DMS79 (cell line): ENCODE results near the gene PSKH1.

Experiments used
- DNase-seq: peaks from one replicate; lab custom pipeline; 2025; lab: John Stamatoyannopoulos, UW

PSKH1 gene

DNA sequence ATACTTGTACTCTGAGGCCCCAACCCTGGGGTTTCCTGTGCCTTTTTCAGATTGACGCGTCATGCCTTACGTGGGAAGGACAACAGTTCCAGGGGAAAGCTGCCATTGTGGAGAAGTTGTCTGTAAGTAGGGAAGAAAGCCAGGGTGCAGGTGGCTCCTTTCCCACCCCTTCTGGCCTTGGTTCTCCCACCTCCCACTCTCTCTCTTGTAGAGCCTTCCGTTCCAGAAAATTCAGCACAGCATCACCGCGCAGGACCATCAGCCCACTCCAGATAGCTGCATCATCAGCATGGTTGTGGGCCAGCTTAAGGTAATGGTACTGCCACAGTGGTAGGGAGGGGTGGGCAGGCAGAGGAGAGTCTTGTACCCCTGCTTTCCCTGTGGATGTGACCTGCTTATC is 24.8 kb upstream of the PSKH1 start:
- DNase-seq = no peak

DNA sequence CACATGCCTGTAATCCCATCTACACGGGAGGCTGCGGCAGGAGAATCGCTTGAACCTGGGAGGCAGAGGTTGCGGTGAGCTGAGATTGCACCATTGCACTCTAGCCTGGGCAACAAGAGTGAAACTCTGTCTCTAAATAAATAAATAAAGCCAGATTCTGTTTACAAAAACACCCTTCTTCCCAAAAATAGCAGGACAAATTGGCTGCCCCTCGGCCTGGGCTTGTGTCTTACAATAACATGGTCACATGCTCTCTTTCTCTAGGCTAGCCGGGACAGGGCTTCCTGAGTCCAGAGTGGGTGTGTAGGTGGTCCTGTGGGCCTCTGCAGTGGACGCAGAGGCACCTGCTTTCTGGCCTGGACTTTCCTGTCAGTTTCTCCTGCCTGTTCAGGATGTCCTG is 23.4 kb upstream of the PSKH1 start:
- DNase-seq = no peak

DNA sequence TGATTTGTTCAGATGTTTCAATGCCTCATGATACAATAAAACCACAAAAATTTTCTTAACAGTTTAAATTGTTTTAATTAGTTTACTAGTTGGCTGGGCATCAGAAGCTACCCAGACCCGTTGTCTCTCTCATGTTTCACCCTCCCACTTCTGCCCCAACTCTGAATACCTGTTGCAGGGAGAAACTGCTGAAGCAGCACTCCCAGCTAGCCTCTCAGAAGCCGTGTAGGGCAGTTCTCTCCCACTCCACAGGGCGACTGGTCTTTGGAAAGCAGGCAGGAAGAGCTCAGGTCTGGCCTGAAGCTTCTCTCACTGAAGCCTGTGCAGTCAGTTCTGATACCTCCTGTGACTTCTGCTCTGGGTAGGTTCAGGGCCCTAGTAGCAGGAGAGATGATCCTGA is 21.8 kb upstream of the PSKH1 start:
- no peak for DNase-seq

DNA sequence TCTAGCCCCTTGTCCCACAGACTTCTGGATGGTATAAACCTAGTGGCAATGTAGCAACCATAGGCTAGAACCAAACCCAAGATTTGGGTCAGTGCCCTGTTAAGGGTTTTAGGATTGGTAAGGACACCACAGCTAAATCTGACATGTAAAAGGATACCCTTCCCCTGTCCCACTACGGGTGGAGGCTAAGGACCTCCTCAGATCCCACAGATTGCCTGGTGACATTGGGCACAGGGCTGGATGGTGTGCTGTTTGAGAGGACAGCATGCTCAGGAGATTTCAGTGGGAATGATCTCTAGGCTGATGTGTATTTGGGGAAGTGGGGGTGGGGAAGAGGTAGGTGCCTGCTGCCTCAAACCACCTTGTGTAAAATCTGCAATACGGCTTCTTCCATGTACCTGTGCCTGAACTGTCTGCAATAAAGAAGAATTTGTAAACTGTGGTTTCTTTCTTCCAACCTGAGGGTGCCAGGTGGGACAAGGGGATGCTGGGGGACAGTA is 20.9 kb upstream of the PSKH1 start:
- no peak for DNase-seq

DNA sequence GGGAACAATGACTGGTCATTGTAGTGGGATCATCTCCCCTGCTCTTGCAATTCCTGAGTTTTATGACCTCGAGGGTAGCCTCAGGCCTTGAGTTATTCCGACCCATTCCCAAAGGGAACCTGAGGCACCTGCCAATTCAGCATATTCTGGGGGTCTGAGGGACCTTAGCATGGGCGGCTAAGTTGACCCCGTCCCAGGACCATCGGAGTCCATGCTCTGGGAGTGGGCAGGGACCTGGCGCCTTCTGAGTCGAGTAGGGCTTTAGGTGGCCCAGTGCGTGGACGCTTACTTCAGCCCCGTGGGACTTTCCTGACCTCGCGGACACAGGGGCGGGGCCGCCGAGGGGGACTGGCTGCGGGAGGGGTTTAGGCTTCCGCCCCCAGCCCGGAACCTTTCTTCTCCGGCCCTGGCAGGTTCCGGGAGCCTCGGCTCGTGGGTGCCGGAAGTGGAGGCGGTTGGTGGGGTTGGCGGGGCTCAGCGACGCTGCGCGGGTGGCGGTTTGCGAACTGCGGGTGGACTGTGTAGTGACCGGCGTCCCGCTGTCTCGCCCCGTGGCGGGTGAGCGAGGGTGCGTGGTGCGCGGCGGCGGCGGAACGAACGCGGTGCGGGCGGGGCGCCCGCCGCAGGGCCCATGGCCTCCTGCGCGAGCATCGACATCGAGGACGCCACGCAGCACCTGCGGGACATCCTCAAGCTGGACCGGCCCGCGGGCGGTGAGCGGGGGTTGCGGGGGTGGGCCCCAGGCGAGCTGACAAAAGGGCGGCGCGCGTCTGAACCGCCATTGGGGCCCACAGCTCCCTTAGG is 20.2 kb upstream of the PSKH1 start, which contains the start of gene EDC4:
Gene EDC4 (plus strand): TSS at position 422 of the 804 bp plus-strand sequence. CDS start 210 bp downstream, at position 632.
- peak; percentile 13 for DNase-seq

DNA sequence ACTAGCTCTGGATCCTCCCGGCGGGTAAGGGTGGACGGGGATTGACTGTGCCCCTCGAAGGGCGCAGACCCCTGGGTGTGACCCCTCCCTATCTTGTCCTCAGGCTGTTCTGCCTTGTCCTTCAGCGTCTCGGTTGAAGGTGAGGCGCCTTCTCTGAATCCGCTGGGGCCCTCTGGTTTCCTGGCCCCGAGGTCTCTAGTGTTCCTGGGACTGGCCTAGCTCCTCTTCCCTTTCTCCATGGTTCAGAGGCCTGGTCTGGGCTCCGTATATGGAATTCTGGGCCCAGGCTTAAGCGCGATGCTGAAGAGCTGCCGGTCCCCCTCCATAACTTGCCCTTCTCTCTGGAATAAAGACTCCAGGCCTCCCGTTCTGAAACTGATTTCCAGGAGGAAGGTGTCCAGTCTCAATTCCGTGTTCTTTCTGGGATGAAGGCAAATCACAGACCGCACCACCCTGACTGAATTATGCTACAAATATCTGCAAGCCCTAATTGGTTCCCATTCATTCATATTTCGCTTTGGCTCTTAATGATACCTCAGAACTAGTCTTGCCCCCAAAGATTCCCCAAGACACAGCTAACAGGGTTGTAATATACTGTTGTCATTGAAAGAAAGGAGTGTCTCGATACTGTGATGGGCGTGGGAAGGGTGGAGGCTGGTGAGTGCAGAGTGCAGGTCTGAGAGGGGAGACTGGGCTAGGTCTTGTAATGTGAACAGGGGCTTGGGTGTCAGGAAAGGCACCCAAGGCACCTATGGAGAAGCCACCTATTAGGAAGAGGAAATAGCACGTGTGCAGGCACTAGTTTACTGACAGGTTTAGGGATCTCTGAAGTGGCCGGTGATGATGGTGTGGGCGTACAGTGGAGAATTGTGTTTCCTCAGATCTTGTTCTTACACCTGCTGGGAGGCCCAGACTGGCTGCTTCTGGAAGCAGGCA is 19.4 kb upstream of the PSKH1 start:
- DNase-seq = no peak

DNA sequence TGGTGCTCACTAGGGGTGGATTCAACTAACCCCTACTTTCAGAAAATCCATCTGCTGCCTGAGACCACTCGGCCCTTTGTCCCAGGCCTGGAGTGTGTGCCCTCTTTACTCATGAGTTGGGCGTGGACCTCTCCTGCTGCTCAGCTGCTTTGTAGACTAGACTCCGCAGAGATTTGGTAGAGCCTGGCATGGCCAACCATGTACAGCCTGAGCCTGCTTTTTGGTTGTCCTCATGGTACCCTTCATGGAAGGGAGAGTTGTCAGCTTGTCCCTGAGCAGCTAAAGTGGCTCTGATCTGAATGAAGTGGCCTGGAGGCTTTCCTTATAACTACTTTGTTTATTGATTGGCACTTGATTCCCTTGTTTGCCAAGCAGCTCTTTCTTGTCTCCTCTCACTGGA is 18.7 kb upstream of the PSKH1 start:
- DNase-seq = no peak

DNA sequence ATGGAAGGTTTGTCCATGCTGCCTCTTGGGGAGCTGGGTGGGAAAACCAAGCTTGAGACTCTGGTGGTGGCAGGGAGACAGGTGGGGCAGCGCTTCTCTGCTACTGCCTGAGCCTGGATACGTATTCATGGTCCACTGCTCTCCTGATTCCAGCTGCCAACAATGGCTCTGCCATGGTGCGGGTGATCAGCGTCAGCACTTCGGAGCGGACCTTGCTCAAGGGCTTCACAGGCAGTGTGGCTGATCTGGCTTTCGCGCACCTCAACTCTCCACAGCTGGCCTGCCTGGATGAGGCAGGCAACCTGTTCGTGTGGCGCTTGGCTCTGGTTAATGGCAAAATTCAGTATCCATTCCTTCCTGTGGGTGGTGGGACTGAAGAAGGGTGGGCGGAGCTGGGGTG is 16.0 kb upstream of the PSKH1 start:
- DNase-seq = no peak

DNA sequence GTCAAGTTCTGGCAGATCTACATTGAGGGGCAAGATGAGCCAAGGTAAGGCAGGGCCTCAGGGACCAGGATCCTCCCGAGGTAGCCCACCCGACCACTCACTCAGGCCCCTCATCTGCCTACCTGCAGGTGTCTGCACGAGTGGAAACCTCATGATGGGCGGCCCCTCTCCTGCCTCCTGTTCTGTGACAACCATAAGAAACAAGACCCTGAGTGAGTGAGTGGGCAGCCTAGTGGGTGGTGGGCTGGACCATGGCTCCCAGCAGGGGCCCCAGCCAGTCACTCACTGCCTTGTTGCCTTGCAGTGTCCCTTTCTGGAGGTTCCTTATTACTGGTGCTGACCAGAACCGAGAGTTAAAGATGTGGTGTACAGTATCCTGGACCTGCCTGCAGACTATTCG is 14.8 kb upstream of the PSKH1 start:
- no peak for DNase-seq

DNA sequence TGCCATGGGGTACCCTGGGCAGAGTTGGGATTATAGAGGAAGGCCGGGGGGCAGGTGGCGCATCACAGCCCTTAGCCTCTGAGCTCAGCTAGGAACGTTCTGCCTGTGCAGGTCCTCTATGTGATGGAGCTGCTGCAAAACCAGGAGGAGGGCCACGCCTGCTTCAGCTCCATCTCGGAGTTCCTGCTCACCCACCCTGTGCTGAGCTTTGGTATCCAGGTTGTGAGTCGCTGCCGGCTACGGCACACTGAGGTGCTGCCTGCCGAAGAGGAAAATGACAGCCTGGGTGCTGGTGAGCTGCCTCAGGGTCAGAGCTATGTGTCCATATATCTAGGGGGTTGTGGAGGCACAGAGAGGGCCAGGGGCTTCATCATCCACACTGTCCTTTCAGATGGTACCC is 14.2 kb upstream of the PSKH1 start:
- DNase-seq = no peak

DNA sequence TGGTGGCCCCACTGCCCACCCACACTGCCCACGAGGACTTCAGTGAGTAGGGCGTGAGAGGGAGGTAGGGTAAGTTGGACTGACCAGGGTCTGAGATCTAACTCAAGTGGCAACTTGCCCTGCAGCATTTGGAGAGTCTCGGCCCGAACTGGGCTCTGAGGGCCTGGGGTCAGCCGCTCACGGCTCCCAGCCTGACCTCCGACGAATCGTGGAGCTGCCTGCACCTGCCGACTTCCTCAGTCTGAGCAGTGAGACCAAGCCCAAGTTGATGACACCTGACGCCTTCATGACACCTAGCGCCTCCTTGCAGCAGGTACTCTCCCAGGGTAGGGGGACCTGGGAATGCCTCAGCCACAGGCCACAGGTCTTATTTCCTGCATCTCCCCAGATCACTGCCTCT is 13.6 kb upstream of the PSKH1 start:
- DNase-seq = no peak

DNA sequence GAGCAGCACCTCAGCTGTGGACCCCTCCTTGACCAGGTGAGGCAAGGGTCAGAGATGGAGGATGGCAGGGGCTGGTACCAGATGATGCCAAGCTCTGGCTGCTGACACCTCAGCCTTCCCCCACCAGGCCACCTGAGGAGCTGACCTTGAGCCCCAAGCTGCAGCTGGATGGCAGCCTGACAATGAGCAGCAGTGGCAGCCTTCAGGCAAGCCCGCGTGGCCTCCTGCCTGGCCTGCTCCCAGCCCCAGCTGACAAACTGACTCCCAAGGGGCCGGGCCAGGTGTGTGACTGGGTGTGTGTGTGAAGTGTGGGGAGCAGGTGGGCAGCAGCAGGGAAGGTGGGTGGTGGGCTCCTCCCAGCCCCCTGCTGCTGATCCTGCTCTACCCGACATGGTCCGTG is 13.1 kb upstream of the PSKH1 start:
- DNase-seq = no peak

DNA sequence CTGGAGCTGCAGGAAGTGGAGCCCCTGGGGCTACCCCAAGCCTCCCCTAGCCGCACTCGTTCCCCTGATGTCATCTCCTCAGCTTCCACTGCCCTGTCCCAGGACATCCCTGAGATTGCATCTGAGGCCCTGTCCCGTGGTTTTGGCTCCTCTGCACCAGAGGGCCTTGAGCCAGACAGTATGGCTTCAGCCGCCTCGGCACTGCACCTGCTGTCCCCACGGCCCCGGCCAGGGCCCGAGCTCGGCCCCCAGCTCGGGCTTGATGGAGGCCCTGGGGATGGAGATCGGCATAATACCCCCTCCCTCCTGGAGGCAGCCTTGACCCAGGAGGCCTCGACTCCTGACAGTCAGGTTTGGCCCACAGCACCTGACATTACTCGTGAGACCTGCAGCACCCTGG is 12.5 kb upstream of the PSKH1 start:
- no peak for DNase-seq

DNA sequence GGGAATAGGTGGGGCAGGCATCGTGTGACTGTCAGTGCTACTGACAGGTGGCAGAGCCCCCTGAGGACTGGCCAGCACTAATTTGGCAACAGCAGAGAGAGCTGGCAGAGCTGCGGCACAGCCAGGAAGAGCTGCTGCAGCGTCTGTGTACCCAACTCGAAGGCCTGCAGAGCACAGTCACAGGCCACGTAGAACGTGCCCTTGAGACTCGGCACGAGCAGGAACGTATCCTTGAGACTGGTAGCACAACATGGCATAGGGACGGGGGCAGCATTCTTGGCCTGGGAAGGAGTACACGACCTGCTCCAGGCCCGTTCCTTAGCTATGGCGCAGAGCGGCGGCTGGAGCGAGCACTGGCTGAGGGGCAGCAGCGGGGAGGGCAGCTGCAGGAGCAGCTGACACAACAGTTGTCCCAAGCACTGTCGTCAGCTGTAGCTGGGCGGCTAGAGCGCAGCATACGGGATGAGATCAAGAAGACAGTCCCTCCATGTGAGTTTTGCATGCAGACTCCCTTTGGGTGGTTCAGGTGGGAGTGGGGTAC is 11.4 kb upstream of the PSKH1 start:
- no peak for DNase-seq

DNA sequence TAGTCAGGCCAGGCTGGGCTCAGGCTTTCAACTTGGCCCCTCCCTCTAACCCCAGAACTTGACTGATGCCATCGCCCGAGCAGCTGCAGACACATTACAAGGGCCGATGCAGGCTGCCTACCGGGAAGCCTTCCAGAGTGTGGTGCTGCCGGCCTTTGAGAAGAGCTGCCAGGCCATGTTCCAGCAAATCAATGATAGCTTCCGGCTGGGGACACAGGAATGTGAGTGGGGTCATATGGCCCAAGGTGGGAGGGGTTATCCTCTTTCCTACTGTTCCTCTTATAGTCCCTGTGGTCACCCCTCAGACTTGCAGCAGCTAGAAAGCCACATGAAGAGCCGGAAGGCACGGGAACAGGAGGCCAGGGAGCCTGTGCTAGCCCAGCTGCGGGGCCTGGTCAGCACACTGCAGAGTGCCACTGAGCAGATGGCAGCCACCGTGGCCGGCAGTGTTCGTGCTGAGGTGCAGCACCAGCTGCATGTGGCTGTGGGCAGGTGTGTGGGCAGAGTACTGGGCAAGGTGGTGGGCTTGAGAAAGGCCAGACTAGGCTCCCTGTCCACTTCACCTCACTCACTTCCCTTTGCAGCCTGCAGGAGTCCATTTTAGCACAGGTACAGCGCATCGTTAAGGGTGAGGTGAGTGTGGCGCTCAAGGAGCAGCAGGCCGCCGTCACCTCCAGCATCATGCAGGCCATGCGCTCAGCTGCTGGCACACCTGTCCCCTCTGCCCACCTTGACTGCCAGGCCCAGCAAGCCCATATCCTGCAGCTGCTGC is 10.5 kb upstream of the PSKH1 start:
- no peak for DNase-seq

DNA sequence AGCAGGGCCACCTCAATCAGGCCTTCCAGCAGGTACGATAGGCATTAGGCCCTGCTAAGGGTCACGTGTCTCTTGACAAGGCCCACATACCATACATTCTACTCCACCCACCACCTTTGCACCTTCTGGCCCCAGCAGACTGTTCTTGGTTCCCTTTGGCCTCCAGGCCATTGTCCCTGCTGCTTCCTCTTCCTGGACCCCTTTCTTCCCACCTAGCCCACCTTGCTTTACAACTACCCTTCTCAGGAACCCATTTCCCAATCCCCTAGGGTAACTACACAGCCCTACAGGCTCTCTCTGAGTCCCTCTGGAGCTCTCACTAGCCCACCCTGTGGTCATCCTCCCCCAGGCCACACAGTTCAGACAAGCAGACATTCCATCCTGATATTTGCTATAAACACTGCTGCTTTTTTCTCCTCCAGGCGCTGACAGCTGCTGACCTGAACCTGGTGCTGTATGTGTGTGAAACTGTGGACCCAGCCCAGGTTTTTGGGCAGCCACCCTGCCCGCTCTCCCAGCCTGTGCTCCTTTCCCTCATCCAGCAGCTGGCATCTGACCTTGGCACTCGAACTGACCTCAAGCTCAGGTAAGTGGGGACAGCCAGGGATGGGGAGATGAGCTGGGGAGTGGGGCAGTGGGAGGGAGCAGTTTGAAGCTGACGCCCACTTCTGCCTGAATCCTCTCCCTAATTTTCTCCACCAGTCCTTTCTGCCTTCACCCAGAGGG is 9.7 kb upstream of the PSKH1 start:
- DNase-seq = no peak

DNA sequence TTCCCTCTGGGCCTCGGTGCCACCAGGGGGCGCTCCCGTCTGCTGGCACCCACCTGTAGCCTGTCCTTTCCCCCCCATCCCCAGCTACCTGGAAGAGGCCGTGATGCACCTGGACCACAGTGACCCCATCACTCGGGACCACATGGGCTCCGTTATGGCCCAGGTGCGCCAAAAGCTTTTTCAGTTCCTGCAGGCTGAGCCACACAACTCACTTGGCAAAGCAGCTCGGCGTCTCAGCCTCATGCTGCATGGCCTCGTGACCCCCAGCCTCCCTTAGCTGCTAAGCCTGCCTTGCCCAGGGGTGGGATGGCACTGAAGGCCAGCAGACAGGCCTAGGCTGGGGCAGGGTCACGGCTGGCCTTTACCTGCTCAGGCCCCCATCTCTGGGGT is 9.2 kb upstream of the PSKH1 start:
- DNase-seq = no peak

DNA sequence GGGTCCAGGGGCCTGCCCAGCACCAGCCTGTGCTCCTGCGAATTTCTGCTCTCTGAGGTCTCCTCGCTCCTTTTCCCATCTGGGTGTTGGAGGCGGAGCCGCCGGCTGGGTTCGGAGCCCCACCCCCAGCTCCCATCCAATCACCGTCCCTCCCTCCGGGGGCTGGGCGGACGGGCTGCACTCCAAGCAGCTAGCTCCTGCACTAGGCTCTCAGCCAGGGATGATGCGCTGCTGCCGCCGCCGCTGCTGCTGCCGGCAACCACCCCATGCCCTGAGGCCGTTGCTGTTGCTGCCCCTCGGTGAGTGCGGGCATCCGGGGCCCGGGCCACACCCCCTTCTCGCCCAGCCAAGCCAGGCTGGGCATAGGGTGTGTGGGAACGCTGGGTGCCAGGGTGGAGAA is 8.4 kb upstream of the PSKH1 start, which contains the start of gene NRN1L:
Gene NRN1L (plus strand): TSS at position 202 of the 400 bp plus-strand sequence. CDS start 19 bp downstream, at position 221.
- no peak for DNase-seq

DNA sequence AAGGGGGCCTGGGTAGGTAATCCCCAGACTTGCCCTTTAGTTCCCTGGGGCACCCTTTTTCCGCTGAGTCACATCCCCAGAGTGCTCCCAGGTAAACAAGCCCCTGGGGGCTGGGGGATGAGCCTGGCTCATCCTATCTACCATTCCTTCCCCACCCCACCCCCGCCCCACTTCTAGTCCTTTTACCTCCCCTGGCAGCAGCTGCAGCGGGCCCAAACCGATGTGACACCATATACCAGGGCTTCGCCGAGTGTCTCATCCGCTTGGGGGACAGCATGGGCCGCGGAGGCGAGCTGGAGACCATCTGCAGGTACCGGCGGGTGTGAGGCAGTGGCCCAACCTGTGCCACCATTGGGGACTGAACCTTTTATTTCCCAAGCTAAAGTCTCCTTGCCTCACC is 7.5 kb upstream of the PSKH1 start:
- DNase-seq = no peak

DNA sequence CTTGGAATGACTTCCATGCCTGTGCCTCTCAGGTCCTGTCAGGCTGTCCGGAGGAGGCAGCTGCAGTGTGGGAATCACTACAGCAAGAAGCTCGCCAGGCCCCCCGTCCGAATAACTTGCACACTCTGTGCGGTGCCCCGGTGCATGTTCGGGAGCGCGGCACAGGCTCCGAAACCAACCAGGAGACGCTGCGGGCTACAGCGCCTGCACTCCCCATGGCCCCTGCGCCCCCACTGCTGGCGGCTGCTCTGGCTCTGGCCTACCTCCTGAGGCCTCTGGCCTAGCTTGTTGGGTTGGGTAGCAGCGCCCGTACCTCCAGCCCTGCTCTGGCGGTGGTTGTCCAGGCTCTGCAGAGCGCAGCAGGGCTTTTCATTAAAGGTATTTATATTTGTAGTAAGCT is 7.1 kb upstream of the PSKH1 start:
- DNase-seq = no peak

DNA sequence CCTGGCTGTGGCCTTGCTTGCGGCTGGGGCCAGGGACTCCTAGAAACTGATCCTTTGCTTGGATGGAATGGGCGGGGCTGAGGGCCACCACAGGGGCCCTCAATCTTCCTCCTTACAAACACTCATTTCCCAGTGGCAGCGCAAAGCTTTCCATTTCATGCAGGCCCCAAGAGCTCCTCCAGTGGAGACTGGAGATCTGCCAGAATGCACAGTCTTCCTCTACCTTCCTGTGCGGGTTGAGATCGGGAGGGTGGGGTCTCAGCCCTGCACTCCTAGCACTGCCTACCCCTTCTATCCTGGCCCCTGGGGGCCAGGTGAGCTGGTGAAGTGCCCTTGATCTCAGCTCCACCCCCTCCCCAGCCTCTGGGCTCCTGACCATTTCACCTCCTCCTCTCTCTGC is 6.7 kb upstream of the PSKH1 start:
- no peak for DNase-seq
